ENCODE results near the gene KIAA1549.

The KIAA1549 gene

GRCh38 chr7:138964624-138965436 lies 16.4 kb downstream of the KIAA1549 start:
- H3K9me3 ChIP-seq = no peaks in the 10 kb centered on the region
- no peak for DNase-seq (ENCODE audit: low spot score in 2 of 2)
- in situ Hi-C loops (cut with MboI; ENCODE audit: low sequenced_read_pairs) = no loop called here
- peaks cover 2% of the 10 kb centered on the region for H3K4me1 ChIP-seq
- H3K4me3 ChIP-seq = no peak overlapping the region
- no peaks in the 10 kb centered on the region for H3K36me3 ChIP-seq (replicated peaks)
- H3K27me3 ChIP-seq (ENCODE audit: low read depth) = no peaks in the 10 kb centered on the region

DNA sequence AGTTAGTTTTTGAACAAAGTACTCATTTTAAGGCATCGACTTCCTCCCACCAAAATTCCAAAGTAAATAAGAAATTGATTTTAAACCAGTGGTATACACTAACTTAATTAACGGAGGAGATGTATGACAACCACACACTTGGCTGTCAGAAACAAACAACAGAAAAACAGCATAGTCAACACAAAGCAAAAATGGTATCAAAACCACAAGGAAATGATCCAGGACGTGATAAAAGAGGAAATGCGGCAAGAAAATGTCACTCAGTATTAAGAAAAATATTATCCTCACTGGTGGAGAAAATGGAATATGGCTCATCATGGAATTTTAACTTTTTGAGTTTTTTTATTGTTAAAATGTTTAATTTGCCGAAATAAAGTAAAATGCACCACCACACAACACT lies 17.5 kb downstream of the KIAA1549 start:
- no peak overlapping the region for H3K4me3 ChIP-seq
- no peaks in the 10 kb centered on the region for H3K36me3 ChIP-seq (replicated peaks)
- H3K27me3 ChIP-seq (ENCODE audit: low read depth) = no peaks in the 10 kb centered on the region
- in situ Hi-C loops (cut with MboI; ENCODE audit: low sequenced_read_pairs) = no loop called here
- H3K9me3 ChIP-seq = no peaks in the 10 kb centered on the region
- no peak for DNase-seq (ENCODE audit: low spot score in 2 of 2)
- peaks cover 11% of the 10 kb centered on the region for H3K4me1 ChIP-seq

DNA sequence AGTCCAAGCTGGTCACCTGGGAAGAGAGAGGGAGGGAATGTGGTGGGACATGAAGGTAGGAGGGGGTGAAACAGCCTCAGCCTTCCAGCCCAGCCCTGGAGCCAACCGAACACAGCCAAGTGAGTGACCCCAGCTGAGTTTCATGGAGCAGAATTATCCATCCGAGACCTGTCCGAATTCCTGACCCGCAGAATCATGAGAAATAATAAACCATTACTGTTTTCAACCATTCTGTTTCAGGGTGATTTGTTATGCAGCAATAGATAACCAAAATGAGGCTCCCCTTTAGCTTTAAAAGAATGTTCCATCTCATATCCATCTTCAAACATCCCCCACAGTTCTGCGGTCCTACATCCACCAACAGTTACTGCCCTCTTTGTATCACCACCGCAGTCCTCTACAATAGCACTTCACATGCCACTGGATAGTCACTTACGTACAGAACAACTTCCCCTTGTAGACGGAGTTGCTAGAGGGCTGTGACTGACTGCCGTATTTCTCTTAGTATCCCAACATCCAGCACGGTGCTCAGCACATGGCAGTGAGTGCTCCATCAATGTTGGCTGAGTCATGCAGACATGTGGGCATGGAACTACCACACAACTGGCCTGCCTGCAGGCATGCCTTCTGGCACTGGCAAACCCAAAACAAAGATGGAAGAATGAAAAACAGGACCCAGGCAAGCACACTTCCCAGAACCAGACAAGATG lies 18.5 kb downstream of the KIAA1549 start:
- no peaks in the 10 kb centered on the region for H3K27me3 ChIP-seq (ENCODE audit: low read depth)
- H3K36me3 ChIP-seq (replicated peaks) = no peaks in the 10 kb centered on the region
- in situ Hi-C loops (cut with MboI; ENCODE audit: low sequenced_read_pairs) = no loop called here
- H3K4me3 ChIP-seq = no peak overlapping the region
- no peaks in the 10 kb centered on the region for H3K9me3 ChIP-seq
- H3K4me1 ChIP-seq = peaks cover 11% of the 10 kb centered on the region
- DNase-seq (ENCODE audit: low spot score in 2 of 2) = no peak

DNA sequence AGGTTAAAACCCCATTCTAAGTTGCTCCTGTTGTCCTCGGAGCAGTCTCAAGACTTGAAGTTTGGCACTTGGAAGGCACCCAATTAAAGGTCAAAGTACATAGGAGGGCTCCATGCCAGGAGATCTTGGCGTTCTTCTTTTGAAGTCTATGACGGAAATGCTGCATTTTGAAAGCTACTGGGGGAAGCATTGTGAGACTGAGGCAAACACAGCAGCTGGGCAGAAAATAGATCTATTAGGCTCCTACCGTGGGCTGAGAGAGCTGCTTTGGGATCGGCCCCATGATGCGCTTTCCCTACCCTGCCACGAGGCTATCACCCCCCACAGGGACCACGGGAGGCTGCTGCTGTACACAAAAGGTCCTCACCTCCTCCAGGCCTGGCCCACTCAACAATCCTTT lies 20.0 kb downstream of the KIAA1549 start:
- no peaks in the 10 kb centered on the region for H3K36me3 ChIP-seq (replicated peaks)
- no peaks in the 10 kb centered on the region for H3K27me3 ChIP-seq (ENCODE audit: low read depth)
- in situ Hi-C loops (cut with MboI; ENCODE audit: low sequenced_read_pairs) = no loop called here
- H3K4me1 ChIP-seq = peaks cover 11% of the 10 kb centered on the region
- H3K4me3 ChIP-seq = no peak overlapping the region
- DNase-seq (ENCODE audit: low spot score in 2 of 2) = no peak
- H3K9me3 ChIP-seq = no peaks in the 10 kb centered on the region

- Histone ChIP-seq H3K9me3 (no peaks in the 10 kb centered on the region), H3K4me3 (no peak overlapping the region), H3K27me3 (ENCODE audit: low read depth) (no peaks in the 10 kb centered on the region), H3K36me3 (replicated peaks) (no peaks in the 10 kb centered on the region), H3K4me1 (peaks cover 11% of the 10 kb centered on the region)
- DNase-seq (ENCODE audit: low spot score in 2 of 2) = no peak
- in situ Hi-C loops (cut with MboI; ENCODE audit: low sequenced_read_pairs) = no loop called here
These were observed 22.7 kb downstream of the KIAA1549 start for GRCh38 chr7:138958391-138958956.

DNA sequence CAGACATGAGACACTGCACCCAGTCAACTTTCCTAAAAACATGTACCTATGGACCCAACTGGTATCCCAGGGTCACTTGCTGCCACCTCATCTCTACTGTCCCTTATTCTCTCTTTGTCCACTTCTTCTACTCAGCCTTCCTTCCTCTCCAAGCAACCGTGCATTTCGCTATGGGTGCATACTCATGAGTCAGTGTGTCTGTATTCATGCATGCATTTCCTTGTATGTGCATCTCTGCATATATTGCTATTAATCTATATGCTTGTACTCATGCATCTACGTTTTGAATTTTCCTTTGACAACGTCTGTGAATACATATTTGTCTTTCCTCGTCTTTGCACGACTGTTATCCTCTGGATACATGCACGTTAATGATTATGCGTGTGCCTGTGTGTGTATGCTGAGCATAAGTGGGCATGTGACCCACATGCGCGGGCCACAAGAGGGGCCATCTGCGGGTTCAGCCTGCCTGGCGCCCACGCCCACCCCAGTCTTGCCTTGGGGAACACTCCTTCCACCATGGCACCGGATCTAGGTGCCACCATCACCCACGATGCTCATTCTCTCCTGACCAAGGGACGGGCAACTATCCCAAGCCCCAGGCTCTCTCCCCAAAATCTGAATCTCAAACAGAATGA lies 23.3 kb downstream of the KIAA1549 start:
- Histone ChIP-seq H3K4me3 (no peak overlapping the region), H3K36me3 (replicated peaks) (no peaks in the 10 kb centered on the region), H3K27me3 (ENCODE audit: low read depth) (no peaks in the 10 kb centered on the region), H3K9me3 (no peaks in the 10 kb centered on the region), H3K4me1 (peaks cover 11% of the 10 kb centered on the region)
- in situ Hi-C loops (cut with MboI; ENCODE audit: low sequenced_read_pairs) = no loop called here
- no peak for DNase-seq (ENCODE audit: low spot score in 2 of 2)

DNA sequence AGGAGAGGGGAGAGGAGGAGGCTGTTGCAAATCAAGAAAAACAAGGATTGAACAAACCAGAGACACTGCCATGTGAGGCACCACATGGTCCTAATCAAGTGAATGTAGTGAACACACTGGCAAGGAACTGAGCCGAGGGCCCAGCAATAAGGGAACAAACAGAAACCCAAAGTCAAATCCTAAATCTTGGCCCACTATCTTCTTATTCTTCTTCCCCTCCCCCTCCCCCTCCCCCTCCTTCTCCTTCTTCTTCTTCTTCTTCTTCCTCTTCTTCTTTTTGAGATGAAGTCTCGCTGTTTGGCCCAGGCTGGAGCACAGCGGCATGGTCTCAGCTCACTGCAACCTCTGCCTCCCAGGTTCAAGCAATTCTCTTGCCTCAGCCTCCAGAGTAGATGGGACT lies 24.0 kb downstream of the KIAA1549 start:
- Histone ChIP-seq H3K9me3 (no peaks in the 10 kb centered on the region), H3K4me1 (peaks cover 11% of the 10 kb centered on the region), H3K4me3 (no peak overlapping the region), H3K36me3 (replicated peaks) (no peaks in the 10 kb centered on the region), H3K27me3 (ENCODE audit: low read depth) (no peaks in the 10 kb centered on the region)
- DNase-seq (ENCODE audit: low spot score in 2 of 2) = no peak
- in situ Hi-C loops (cut with MboI; ENCODE audit: low sequenced_read_pairs) = no loop called here

- DNase-seq (ENCODE audit: low spot score in 2 of 2) = no peak
- in situ Hi-C loops (cut with MboI; ENCODE audit: low sequenced_read_pairs) = no loop called here
- peaks cover 9% of the 10 kb centered on the region for H3K4me1 ChIP-seq
These were observed 26.4 kb downstream of the KIAA1549 start for GRCh38 chr7:138954545-138955475.

GRCh38 chr7:138952791-138953190 lies 28.4 kb downstream of the KIAA1549 start:
- no peaks in the 10 kb centered on the region for H3K27me3 ChIP-seq (ENCODE audit: low read depth)
- H3K4me3 ChIP-seq = no peak overlapping the region
- H3K4me1 ChIP-seq = no peaks in the 10 kb centered on the region
- H3K36me3 ChIP-seq (replicated peaks) = no peaks in the 10 kb centered on the region
- in situ Hi-C loops (cut with MboI; ENCODE audit: low sequenced_read_pairs) = no loop called here
- no peak for DNase-seq (ENCODE audit: low spot score in 2 of 2)
- H3K9me3 ChIP-seq = no peaks in the 10 kb centered on the region

More at GRCh38 chr7:138954545-138955475, 26.4 kb downstream of the KIAA1549 start:
- no peaks in the 10 kb centered on the region for H3K27me3 ChIP-seq (ENCODE audit: low read depth)
- no peaks in the 10 kb centered on the region for H3K36me3 ChIP-seq (replicated peaks)
- H3K9me3 ChIP-seq = no peaks in the 10 kb centered on the region
- H3K4me3 ChIP-seq = no peak overlapping the region

DNA sequence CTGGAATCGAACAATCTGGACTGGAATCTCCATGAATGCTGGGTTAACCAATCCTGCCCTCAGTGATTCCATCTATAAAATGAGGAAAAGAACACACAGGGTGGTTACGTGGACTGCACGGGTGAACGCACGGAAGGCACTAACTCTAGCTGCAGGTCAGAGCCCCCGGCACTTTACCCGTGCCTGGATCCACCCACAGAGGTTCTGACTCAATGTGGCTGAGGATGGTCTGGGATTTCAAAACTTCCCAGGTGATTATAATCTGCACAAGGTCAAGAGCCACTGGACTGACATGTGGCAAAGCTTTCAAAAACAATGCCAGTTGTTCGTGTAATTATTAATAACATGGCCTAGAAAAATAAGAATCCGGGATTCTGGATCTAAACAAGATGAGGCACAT lies 29.2 kb downstream of the KIAA1549 start:
- in situ Hi-C loops (cut with MboI; ENCODE audit: low sequenced_read_pairs) = no loop called here
- H3K9me3 ChIP-seq = no peaks in the 10 kb centered on the region
- H3K36me3 ChIP-seq (replicated peaks) = no peaks in the 10 kb centered on the region
- no peaks in the 10 kb centered on the region for H3K4me1 ChIP-seq
- no peak overlapping the region for H3K4me3 ChIP-seq
- no peak for DNase-seq (ENCODE audit: low spot score in 2 of 2)
- no peaks in the 10 kb centered on the region for H3K27me3 ChIP-seq (ENCODE audit: low read depth)

GRCh38 chr7:138949421-138950088 lies 31.6 kb downstream of the KIAA1549 start:
- no peak for DNase-seq (ENCODE audit: low spot score in 2 of 2)
- no peaks in the 10 kb centered on the region for H3K27me3 ChIP-seq (ENCODE audit: low read depth)
- in situ Hi-C loops (cut with MboI; ENCODE audit: low sequenced_read_pairs) = no loop called here

DNA sequence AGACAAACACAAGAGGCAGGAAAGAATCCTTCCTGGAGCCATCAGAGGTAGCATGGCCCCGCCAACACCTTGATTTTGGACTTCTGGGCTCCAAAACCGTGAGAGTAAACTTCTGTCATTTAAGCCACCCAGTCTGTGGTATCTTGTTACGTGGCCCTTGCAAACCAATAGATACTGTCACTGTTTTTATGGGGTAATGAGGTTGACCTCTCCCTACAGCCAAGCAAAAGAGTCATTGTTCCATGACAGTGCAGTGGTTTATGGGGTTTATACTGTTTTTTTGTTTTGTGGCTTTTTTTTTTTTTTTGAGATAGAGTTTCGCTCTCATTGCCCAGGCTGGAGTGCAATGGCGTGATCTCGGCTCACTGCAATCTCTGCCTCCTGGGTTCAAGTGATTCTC lies 32.8 kb downstream of the KIAA1549 start:
- Histone ChIP-seq H3K4me1 (no peaks in the 10 kb centered on the region), H3K36me3 (replicated peaks) (no peaks in the 10 kb centered on the region), H3K27me3 (ENCODE audit: low read depth) (no peaks in the 10 kb centered on the region), H3K9me3 (no peaks in the 10 kb centered on the region), H3K4me3 (no peak overlapping the region)
- DNase-seq (ENCODE audit: low spot score in 2 of 2) = no peak
- in situ Hi-C loops (cut with MboI; ENCODE audit: low sequenced_read_pairs) = no loop called here

More at GRCh38 chr7:138949421-138950088, 31.6 kb downstream of the KIAA1549 start:
- Histone ChIP-seq H3K36me3 (replicated peaks) (no peaks in the 10 kb centered on the region), H3K4me1 (no peaks in the 10 kb centered on the region), H3K4me3 (no peak overlapping the region), H3K9me3 (no peaks in the 10 kb centered on the region)

DNA sequence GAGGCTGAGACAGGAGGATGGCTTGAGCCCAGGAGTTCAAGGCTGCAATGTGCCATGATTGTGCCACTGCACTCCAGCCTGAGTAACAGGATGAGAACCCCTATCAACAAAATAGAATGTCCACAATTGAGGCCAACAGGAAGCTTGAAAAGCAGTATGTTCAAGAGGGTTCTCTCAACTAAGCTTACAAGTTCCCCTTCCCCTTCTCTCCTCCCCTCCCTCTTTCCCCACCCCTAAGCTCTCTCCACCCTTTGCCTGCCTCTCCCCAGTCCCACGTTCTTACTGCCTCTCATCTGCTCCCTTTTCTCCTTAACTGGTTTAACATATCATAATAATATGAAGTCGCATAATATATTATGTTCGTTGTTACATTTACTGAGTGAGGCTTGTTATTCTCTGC lies 35.4 kb downstream of the KIAA1549 start:
- no peak overlapping the region for H3K4me3 ChIP-seq
- in situ Hi-C loops (cut with MboI; ENCODE audit: low sequenced_read_pairs) = no loop called here
- H3K27me3 ChIP-seq (ENCODE audit: low read depth) = no peaks in the 10 kb centered on the region
- H3K9me3 ChIP-seq = no peaks in the 10 kb centered on the region
- no peaks in the 10 kb centered on the region for H3K4me1 ChIP-seq
- DNase-seq (ENCODE audit: low spot score in 2 of 2) = no peak
- H3K36me3 ChIP-seq (replicated peaks) = no peaks in the 10 kb centered on the region
